Measurements from ENCODE around the gene C4orf50.

DNA sequence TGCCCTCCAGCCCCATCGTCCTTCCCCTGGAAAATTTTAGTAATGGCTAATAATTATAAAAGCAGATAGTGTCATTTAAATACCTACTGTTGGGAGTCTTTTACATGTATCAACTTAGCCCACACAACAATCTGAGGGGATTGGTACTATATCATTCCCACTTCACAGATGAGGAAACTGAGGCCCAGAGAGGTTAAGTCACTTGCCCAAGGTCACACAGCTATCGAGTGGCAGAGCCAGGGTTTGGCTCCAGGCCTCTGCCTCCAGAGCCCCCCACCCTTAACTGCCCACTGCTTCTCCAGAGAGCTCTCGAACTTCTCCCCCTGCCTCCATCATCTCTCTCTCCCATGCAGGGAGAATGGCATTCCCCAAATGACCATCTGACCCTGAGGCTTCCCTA lies 7.4 kb downstream of the C4orf50 start:
- TF ChIP-seq, protein P1, sequence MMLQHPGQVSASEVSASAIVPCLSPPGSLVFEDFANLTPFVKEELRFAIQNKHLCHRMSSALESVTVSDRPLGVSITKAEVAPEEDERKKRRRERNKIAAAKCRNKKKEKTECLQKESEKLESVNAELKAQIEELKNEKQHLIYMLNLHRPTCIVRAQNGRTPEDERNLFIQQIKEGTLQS (IDR thresholded peaks at IDR 0.05): no peak
- TF ChIP-seq, protein P2, sequence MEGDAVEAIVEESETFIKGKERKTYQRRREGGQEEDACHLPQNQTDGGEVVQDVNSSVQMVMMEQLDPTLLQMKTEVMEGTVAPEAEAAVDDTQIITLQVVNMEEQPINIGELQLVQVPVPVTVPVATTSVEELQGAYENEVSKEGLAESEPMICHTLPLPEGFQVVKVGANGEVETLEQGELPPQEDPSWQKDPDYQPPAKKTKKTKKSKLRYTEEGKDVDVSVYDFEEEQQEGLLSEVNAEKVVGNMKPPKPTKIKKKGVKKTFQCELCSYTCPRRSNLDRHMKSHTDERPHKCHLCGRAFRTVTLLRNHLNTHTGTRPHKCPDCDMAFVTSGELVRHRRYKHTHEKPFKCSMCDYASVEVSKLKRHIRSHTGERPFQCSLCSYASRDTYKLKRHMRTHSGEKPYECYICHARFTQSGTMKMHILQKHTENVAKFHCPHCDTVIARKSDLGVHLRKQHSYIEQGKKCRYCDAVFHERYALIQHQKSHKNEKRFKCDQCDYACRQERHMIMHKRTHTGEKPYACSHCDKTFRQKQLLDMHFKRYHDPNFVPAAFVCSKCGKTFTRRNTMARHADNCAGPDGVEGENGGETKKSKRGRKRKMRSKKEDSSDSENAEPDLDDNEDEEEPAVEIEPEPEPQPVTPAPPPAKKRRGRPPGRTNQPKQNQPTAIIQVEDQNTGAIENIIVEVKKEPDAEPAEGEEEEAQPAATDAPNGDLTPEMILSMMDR (IDR thresholded peaks at IDR 0.05; ENCODE audit: low read depth, low read length, missing input control): no peak
- TF ChIP-seq TAF1 (conservative IDR thresholded peaks at IDR 0.05): no peak
- TF ChIP-seq FOXA1 (IDR thresholded peaks at IDR 0.05): no peak
- TF ChIP-seq SP1 (IDR thresholded peaks at IDR 0.05): no peak
- no peak for TF ChIP-seq YY1 (IDR thresholded peaks at IDR 0.05)
- TF ChIP-seq, protein P3, sequence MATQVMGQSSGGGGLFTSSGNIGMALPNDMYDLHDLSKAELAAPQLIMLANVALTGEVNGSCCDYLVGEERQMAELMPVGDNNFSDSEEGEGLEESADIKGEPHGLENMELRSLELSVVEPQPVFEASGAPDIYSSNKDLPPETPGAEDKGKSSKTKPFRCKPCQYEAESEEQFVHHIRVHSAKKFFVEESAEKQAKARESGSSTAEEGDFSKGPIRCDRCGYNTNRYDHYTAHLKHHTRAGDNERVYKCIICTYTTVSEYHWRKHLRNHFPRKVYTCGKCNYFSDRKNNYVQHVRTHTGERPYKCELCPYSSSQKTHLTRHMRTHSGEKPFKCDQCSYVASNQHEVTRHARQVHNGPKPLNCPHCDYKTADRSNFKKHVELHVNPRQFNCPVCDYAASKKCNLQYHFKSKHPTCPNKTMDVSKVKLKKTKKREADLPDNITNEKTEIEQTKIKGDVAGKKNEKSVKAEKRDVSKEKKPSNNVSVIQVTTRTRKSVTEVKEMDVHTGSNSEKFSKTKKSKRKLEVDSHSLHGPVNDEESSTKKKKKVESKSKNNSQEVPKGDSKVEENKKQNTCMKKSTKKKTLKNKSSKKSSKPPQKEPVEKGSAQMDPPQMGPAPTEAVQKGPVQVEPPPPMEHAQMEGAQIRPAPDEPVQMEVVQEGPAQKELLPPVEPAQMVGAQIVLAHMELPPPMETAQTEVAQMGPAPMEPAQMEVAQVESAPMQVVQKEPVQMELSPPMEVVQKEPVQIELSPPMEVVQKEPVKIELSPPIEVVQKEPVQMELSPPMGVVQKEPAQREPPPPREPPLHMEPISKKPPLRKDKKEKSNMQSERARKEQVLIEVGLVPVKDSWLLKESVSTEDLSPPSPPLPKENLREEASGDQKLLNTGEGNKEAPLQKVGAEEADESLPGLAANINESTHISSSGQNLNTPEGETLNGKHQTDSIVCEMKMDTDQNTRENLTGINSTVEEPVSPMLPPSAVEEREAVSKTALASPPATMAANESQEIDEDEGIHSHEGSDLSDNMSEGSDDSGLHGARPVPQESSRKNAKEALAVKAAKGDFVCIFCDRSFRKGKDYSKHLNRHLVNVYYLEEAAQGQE (IDR thresholded peaks at IDR 0.05): no peak
- TF ChIP-seq, protein P4, sequence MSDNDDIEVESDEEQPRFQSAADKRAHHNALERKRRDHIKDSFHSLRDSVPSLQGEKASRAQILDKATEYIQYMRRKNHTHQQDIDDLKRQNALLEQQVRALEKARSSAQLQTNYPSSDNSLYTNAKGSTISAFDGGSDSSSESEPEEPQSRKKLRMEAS (IDR thresholded peaks at IDR 0.05): no peak
- no peak for TF ChIP-seq GABPA (IDR thresholded peaks at IDR 0.05 in 1 of 2, conservative IDR thresholded peaks at IDR 0.05 in 1 of 2)
- no peak for TF ChIP-seq EGR1 (IDR thresholded peaks at IDR 0.05; ENCODE audit: low read depth in 2 of 2)
- TF ChIP-seq HNF4A (conservative IDR thresholded peaks at IDR 0.05): no peak
- no peak for TF ChIP-seq RAD21 (IDR thresholded peaks at IDR 0.05)
- no peak for TF ChIP-seq JUND (IDR thresholded peaks at IDR 0.05)
- TF ChIP-seq RXRA (IDR thresholded peaks at IDR 0.05): no peak
